ENCODE data around the gene STMND1.

The STMND1 gene

DNA sequence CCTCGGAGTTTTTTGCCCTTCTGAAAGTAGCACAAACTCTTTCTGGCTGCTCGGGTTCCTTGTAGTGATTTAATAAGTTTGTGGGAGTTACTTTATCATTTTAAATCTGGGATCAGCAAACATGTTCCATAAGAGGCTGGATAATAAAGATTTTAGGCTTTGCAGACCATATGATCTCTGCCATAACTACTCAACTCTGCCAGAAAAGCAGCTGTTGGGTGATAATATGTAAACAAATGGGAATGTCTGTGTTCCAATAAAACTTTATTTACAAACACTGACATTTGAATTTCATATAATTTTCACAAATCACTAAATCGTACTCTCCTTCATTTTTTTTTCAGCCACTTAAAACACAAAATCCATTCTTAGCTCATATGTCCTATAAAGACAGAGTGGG is 3.9 kb upstream of the STMND1 start:
- H3K27ac ChIP-seq (ENCODE audit: low read depth, low read length, severe bottlenecking) = peak overlapping the region; percentile 58
- H3K4me3 ChIP-seq (ENCODE audit: extremely low read depth, insufficient read depth, low read length, poor library complexity, severe bottlenecking) = no peak overlapping the region
- H3K4me1 ChIP-seq (ENCODE audit: control insufficient read depth, insufficient read depth, low read length, poor library complexity, severe bottlenecking) = peaks cover 32% of the 10 kb centered on the region
- no peaks in the 10 kb centered on the region for H3K36me3 ChIP-seq (ENCODE audit: control insufficient read depth, insufficient read depth, low read length)
- WGBS, 2 experiments (ENCODE audit: insufficient coverage in 2 of 2) = 83% methylated on average over 1 of the region's 3 CpGs; no CpG with 5 or more reads in 1 of the 2 experiments
- H3K9me3 ChIP-seq (ENCODE audit: control insufficient read depth, low read length) = no peaks in the 10 kb centered on the region

- 38 to 39% methylated on average over 2 to 4 of the region's 4 CpGs for WGBS, 2 experiments (ENCODE audit: insufficient coverage in 2 of 2)
- Histone ChIP-seq H3K4me1 (ENCODE audit: control insufficient read depth, insufficient read depth, low read length, poor library complexity, severe bottlenecking) (peaks cover 32% of the 10 kb centered on the region), H3K27ac (ENCODE audit: low read depth, low read length, severe bottlenecking) (peak overlapping the region; percentile 58), H3K9me3 (ENCODE audit: control insufficient read depth, low read length) (no peaks in the 10 kb centered on the region), H3K4me3 (ENCODE audit: extremely low read depth, insufficient read depth, low read length, poor library complexity, severe bottlenecking) (no peak overlapping the region), H3K36me3 (ENCODE audit: control insufficient read depth, insufficient read depth, low read length) (no peaks in the 10 kb centered on the region)
Observed at GRCh38 chr6:17098538-17098937, 3.3 kb upstream of the STMND1 start.

DNA sequence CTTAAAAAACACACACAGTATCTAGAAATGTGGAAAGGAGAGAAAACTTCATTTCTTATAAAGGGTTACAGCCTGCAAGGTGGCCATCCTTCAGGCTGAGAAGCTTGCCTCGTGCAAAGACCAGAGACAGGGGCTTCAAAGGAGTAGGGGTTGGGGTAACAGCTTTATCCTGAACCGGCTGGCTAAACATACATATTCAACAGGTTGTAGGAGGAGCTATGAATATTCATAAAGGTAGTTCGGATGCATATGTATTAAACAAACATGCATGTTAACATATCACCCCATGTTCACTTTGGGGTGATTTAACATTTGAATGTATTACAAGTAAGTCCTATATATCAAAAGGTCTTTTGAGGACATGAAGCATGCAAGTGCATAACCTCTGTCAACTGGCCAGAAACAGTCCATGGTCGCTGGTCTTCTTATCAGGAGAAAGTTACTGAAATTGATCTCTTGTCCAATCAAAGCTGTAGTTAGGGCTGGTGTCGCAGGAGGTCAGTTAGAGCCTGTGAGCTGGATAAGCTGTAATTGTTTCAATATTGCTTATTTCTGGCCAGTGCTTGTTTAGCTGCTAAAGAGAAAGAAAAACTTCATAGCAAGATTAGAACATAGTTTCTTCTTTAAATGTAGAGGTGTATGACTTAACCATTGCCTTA is 2.3 kb upstream of the STMND1 start:
- H3K4me3 ChIP-seq (ENCODE audit: extremely low read depth, insufficient read depth, low read length, poor library complexity, severe bottlenecking) = no peak overlapping the region
- peaks cover 32% of the 10 kb centered on the region for H3K4me1 ChIP-seq (ENCODE audit: control insufficient read depth, insufficient read depth, low read length, poor library complexity, severe bottlenecking)
- H3K9me3 ChIP-seq (ENCODE audit: control insufficient read depth, low read length) = no peaks in the 10 kb centered on the region
- H3K36me3 ChIP-seq (ENCODE audit: control insufficient read depth, insufficient read depth, low read length) = no peaks in the 10 kb centered on the region
- 63 to 94% methylated on average over 1 to 2 of the region's 5 CpGs for WGBS, 2 experiments (ENCODE audit: insufficient coverage in 2 of 2)
- no peak overlapping the region for H3K27ac ChIP-seq (ENCODE audit: low read depth, low read length, severe bottlenecking)

DNA sequence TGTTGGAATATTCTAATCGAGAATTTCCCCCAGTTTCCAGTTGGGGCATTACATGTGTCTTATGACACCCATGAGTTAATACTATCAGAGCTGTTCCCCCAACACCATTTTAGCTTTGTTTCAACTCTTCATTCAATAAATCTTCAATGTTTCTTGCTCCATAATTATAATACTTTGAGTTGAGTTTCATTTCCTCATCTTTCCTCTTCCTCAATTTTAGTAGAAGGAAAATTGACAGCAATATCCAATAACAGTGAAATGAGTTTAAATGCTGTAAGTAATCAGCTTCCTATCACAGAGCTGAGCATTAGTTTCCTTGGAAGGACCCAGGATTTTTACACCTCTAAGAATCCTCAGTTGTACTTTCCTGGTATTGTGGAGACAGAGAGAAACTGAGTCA is 1.0 kb upstream of the STMND1 start:
- no peak overlapping the region for H3K27ac ChIP-seq (ENCODE audit: low read depth, low read length, severe bottlenecking)
- H3K9me3 ChIP-seq (ENCODE audit: control insufficient read depth, low read length) = no peaks in the 10 kb centered on the region
- no peaks in the 10 kb centered on the region for H3K36me3 ChIP-seq (ENCODE audit: control insufficient read depth, insufficient read depth, low read length)
- H3K4me1 ChIP-seq (ENCODE audit: control insufficient read depth, insufficient read depth, low read length, poor library complexity, severe bottlenecking) = peaks cover 32% of the 10 kb centered on the region
- no peak overlapping the region for H3K4me3 ChIP-seq (ENCODE audit: extremely low read depth, insufficient read depth, low read length, poor library complexity, severe bottlenecking)
- WGBS, 2 experiments (ENCODE audit: insufficient coverage in 2 of 2) = 80% methylated on average over 1 of the region's 1 CpG; no CpG with 5 or more reads in 1 of the 2 experiments

DNA sequence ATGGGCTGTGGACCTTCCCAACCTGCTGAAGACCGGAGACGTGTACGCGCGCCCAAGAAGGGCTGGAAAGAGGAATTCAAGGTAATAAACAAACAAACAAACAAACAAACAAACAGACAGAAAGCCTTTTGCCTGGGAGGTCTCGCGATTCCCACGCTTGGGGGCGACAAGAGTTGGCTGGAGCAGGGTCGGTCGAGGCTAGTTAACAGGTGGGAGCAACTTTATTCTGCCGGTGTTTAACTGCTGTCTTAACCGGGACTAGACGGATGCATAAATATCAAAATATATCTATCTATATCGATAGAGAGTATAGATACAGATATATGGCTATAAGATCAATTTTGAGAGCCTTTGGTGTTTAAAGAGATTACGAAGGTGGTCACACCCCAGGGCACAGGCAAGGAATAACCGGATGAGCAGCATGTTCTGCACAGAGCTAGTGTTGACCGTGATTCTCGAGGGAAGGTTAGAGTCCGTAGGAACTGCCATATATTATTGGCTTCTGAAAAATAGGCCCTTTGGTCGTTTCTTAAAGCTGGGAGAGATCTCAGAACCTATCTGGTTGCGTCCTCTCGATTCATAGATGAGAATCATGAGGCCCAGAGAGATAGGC is 514 bp downstream of the STMND1 start:
- peak overlapping the region; percentile 35 for H3K4me3 ChIP-seq (ENCODE audit: extremely low read depth, insufficient read depth, low read length, poor library complexity, severe bottlenecking)
- H3K36me3 ChIP-seq (ENCODE audit: control insufficient read depth, insufficient read depth, low read length) = no peaks in the 10 kb centered on the region
- no peaks in the 10 kb centered on the region for H3K9me3 ChIP-seq (ENCODE audit: control insufficient read depth, low read length)
- WGBS, 2 experiments (ENCODE audit: insufficient coverage in 2 of 2) = 52 to 87% methylated on average over 8 to 10 of the region's 23 CpGs
- no peak overlapping the region for H3K27ac ChIP-seq (ENCODE audit: low read depth, low read length, severe bottlenecking)
- H3K4me1 ChIP-seq (ENCODE audit: control insufficient read depth, insufficient read depth, low read length, poor library complexity, severe bottlenecking) = peaks cover 25% of the 10 kb centered on the region

DNA sequence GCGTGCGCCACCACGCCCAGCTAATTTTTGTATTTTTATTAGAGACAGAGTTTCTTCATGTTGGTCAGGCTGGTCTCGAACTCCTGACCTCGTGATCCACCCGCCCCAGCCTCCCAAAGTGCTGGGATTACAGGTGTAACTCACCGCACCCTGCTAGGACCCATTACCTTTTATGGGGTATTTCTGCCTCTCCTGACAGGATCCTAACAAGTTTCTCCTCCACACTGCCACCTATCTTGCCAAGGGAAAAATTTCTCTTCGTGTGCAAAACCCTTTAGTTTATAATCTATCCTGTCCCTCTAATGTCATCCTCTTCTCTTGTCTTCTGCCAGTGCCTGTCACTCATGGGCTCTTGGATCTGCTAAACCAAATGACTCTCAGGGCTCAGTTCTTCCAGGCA is 1.9 kb downstream of the STMND1 start:
- peaks cover 14% of the 10 kb centered on the region for H3K4me1 ChIP-seq (ENCODE audit: control insufficient read depth, insufficient read depth, low read length, poor library complexity, severe bottlenecking)
- no peak overlapping the region for H3K27ac ChIP-seq (ENCODE audit: low read depth, low read length, severe bottlenecking)
- H3K4me3 ChIP-seq (ENCODE audit: extremely low read depth, insufficient read depth, low read length, poor library complexity, severe bottlenecking) = no peak overlapping the region
- WGBS, 2 experiments (ENCODE audit: insufficient coverage in 2 of 2) = 25 to 77% methylated on average over 1 to 6 of the region's 8 CpGs
- H3K36me3 ChIP-seq (ENCODE audit: control insufficient read depth, insufficient read depth, low read length) = no peaks in the 10 kb centered on the region
- no peaks in the 10 kb centered on the region for H3K9me3 ChIP-seq (ENCODE audit: control insufficient read depth, low read length)

DNA sequence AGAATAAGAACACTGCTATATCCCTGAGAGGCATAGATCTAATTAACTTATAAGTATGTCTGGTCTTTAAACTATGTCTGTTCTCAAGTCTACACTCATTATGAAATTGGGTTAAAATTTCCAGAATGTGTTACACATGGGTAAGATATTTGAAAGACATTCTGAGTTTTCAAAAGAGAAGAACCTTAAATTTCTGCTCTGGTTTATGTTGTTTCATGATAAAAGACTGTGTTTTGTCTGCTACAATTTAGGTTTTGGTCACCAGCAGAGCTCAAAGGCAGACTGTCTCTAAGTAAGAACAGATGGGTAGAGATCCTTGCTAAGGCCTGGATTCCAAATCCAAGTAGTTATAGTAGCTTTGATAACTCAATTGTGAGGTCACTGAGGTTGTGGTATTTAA is 6.0 kb downstream of the STMND1 start:
- no peaks in the 10 kb centered on the region for H3K36me3 ChIP-seq (ENCODE audit: control insufficient read depth, insufficient read depth, low read length)
- no peaks in the 10 kb centered on the region for H3K4me1 ChIP-seq (ENCODE audit: control insufficient read depth, insufficient read depth, low read length, poor library complexity, severe bottlenecking)
- no peak overlapping the region for H3K4me3 ChIP-seq (ENCODE audit: extremely low read depth, insufficient read depth, low read length, poor library complexity, severe bottlenecking)
- H3K9me3 ChIP-seq (ENCODE audit: control insufficient read depth, low read length) = no peaks in the 10 kb centered on the region
- no peak overlapping the region for H3K27ac ChIP-seq (ENCODE audit: low read depth, low read length, severe bottlenecking)

- peak overlapping the region; percentile 71 for H3K27ac ChIP-seq (ENCODE audit: low read depth, low read length, severe bottlenecking)
- no peaks in the 10 kb centered on the region for H3K9me3 ChIP-seq (ENCODE audit: control insufficient read depth, low read length)
- H3K4me3 ChIP-seq (ENCODE audit: extremely low read depth, insufficient read depth, low read length, poor library complexity, severe bottlenecking) = no peak overlapping the region
- peaks cover 18% of the 10 kb centered on the region for H3K4me1 ChIP-seq (ENCODE audit: control insufficient read depth, insufficient read depth, low read length, poor library complexity, severe bottlenecking)
- WGBS, 2 experiments (ENCODE audit: insufficient coverage in 2 of 2) = 88 to 100% methylated on average over 1 of the region's 5 CpGs
- no peaks in the 10 kb centered on the region for H3K36me3 ChIP-seq (ENCODE audit: control insufficient read depth, insufficient read depth, low read length)
Observed at GRCh38 chr6:17115251-17116116, 13.6 kb downstream of the STMND1 start.

DNA sequence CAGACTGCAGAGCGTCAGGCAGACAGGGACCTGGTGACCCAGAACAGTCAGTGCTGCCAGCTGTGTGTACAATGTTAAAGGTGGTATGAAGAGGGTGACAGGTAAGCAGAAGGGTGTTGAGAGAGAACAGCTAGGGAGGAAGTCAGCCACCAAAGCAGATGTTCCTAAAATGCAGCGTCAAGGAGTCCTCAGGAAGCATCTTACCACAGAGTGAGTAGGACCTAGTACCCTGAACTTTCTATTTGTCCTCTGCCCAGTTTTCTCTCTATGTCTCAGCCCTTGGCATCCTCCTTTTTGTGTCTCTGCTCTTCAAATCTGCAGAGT is 14.2 kb downstream of the STMND1 start:
- H3K36me3 ChIP-seq (ENCODE audit: control insufficient read depth, insufficient read depth, low read length) = no peaks in the 10 kb centered on the region
- H3K4me3 ChIP-seq (ENCODE audit: extremely low read depth, insufficient read depth, low read length, poor library complexity, severe bottlenecking) = no peak overlapping the region
- peaks cover 18% of the 10 kb centered on the region for H3K4me1 ChIP-seq (ENCODE audit: control insufficient read depth, insufficient read depth, low read length, poor library complexity, severe bottlenecking)
- H3K9me3 ChIP-seq (ENCODE audit: control insufficient read depth, low read length) = no peaks in the 10 kb centered on the region
- WGBS, 2 experiments (ENCODE audit: insufficient coverage in 2 of 2) = 78 to 100% methylated on average over 2 of the region's 2 CpGs
- H3K27ac ChIP-seq (ENCODE audit: low read depth, low read length, severe bottlenecking) = peak overlapping the region; percentile 71

DNA sequence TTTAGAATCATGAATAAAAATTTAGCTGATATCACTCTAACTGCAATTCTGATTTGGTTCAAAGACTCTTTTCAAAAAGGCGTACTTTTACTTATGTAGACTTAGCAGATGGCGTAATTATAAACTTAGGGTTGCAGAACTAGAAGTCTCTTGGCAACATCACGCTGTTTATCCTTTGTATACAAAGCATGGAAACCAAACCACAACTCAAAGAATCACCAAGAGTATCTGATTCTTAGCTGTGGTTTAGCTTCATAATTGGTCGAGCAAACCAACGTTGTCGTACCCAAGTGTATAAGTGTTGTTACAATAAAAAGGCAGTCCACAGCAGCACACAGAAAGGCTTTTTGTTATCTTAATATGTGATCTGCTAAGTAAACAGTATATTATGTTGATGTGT is 18.2 kb downstream of the STMND1 start:
- peaks cover 12% of the 10 kb centered on the region for H3K4me1 ChIP-seq (ENCODE audit: control insufficient read depth, insufficient read depth, low read length, poor library complexity, severe bottlenecking)
- WGBS, 2 experiments (ENCODE audit: insufficient coverage in 2 of 2) = 100% methylated on average over 1 of the region's 6 CpGs; no CpG with 5 or more reads in 1 of the 2 experiments
- no peaks in the 10 kb centered on the region for H3K9me3 ChIP-seq (ENCODE audit: control insufficient read depth, low read length)
- no peak overlapping the region for H3K27ac ChIP-seq (ENCODE audit: low read depth, low read length, severe bottlenecking)
- no peaks in the 10 kb centered on the region for H3K36me3 ChIP-seq (ENCODE audit: control insufficient read depth, insufficient read depth, low read length)
- no peak overlapping the region for H3K4me3 ChIP-seq (ENCODE audit: extremely low read depth, insufficient read depth, low read length, poor library complexity, severe bottlenecking)

DNA sequence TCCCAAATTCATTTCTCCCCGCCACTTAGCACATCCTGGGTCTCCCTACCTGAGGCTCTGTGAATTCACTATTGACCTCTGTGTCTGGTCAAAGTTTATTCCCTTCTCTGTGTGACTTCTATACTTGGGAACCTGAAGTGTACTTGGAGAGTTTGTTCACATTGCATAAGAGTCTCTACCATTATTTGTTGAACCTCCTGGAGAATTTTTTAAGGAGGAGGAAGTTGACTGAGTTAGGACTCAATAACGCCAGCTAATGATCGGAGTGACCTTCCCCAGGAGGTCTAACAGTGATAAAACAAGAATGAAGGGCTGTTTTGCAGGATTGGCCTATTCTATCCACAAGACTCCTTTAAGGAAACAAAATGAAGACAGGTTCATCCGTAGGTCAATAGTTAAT is 23.6 kb downstream of the STMND1 start:
- Histone ChIP-seq H3K27ac (ENCODE audit: low read depth, low read length, severe bottlenecking) (no peak overlapping the region), H3K36me3 (ENCODE audit: control insufficient read depth, insufficient read depth, low read length) (no peaks in the 10 kb centered on the region), H3K4me1 (ENCODE audit: control insufficient read depth, insufficient read depth, low read length, poor library complexity, severe bottlenecking) (no peaks in the 10 kb centered on the region), H3K9me3 (ENCODE audit: control insufficient read depth, low read length) (no peaks in the 10 kb centered on the region), H3K4me3 (ENCODE audit: extremely low read depth, insufficient read depth, low read length, poor library complexity, severe bottlenecking) (no peak overlapping the region)
- WGBS, 2 experiments (ENCODE audit: insufficient coverage in 2 of 2) = 86% methylated on average over 2 of the region's 4 CpGs; no CpG with 5 or more reads in 1 of the 2 experiments

Measured in mesodermal cell (in vitro differentiated cells).